CD14-positive monocyte (primary cell): ENCODE data around the gene DPRX. TPM values are rescaled to one million over a fixed set of nuclear protein-coding genes. Genes with fewer than 3 reads are reported as not detected.

Source experiments
- DNase-seq, 3 donors: peaks; one replicate each; pipeline ENCODE4 v3.0.0-alpha.2; 2011 to 2022
- H2AFZ ChIP-seq: 2 replicates; pipeline ENCODE4 v1.6.0; 2012; ENCODE audit warnings: mild to moderate bottlenecking, low read depth, low read length, inconsistent platforms; ENCODE audit not compliant: insufficient read depth, poor library complexity, severe bottlenecking
- H3K27ac ChIP-seq, 2 donors: 1 replicate in 1 of 2; 2 replicates in 1 of 2; pipeline ENCODE4 v1.5.1; 2012 to 2013; ENCODE audit warnings: low read length in 2 of 2, control low read depth in 1 of 2, inconsistent platforms in 1 of 2, low read depth in 1 of 2, mild to moderate bottlenecking in 1 of 2
- H3K27me3 ChIP-seq, 2 donors: one replicate each; pipeline versions ENCODE4 v1.6.0 to v1.6.1; 2011 to 2013; ENCODE audit warnings: low read length in 2 of 2; ENCODE audit not compliant: control insufficient read depth in 2 of 2, insufficient read depth in 2 of 2
- H3K36me3 ChIP-seq, 2 donors: replicated peaks in 1 of 2; 1 replicate in 1 of 2; 2 replicates in 1 of 2; pipeline versions ENCODE4 v1.5.1 to v1.6.1; 2012 to 2013; ENCODE audit warnings: low read length in 2 of 2, control low read depth in 1 of 2, inconsistent platforms in 1 of 2, mild to moderate bottlenecking in 1 of 2; ENCODE audit not compliant: insufficient read depth in 2 of 2, control insufficient read depth in 1 of 2
- H3K4me1 ChIP-seq, 2 donors: 1 replicate in 1 of 2; 2 replicates in 1 of 2; pipeline versions ENCODE4 v1.5.1 to v1.6.1; 2012 to 2013; ENCODE audit warnings: low read length in 2 of 2, control low read depth in 1 of 2, inconsistent platforms in 1 of 2, mild to moderate bottlenecking in 1 of 2, moderate library complexity in 1 of 2; ENCODE audit not compliant: insufficient read depth in 2 of 2, control insufficient read depth in 1 of 2
- H3K4me2 ChIP-seq: replicated peaks from 2 replicates; pipeline ENCODE3; 2012; ENCODE audit warnings: low read length, moderate library complexity, mild to moderate bottlenecking; ENCODE audit not compliant: poor library complexity, severe bottlenecking; ENCODE audit errors: extremely low read depth
- H3K4me3 ChIP-seq, 3 experiments: fragments of 200-600 bp in 1 of 3; sonication (generic) in 1 of 3; replicated peaks in 1 of 3; 1 replicate in 2 of 3; 2 replicates in 1 of 3; pipeline ENCODE4 v1.5.1; 2011 to 2013; ENCODE audit warnings: low read length in 3 of 3, mild to moderate bottlenecking in 3 of 3, control low read depth in 2 of 3, low read depth in 2 of 3, inconsistent platforms in 1 of 3, moderate library complexity in 1 of 3
- H3K79me2 ChIP-seq: 2 replicates; pipeline ENCODE4 v1.6.0; 2012; ENCODE audit warnings: mild to moderate bottlenecking, control low read depth, inconsistent platforms, low read length, moderate library complexity; ENCODE audit not compliant: insufficient read depth
- H3K9ac ChIP-seq: 2 replicates; pipeline ENCODE4 v1.6.0; 2017; ENCODE audit warnings: low read length, mild to moderate bottlenecking; ENCODE audit not compliant: insufficient read depth, poor library complexity, severe bottlenecking
- H3K9me3 ChIP-seq, 2 donors: replicated peaks in 1 of 2; 1 replicate in 1 of 2; 2 replicates in 1 of 2; pipeline versions ENCODE4 v1.5.1 to v1.6.1; 2012 to 2013; ENCODE audit warnings: low read length in 2 of 2, control low read depth in 1 of 2; ENCODE audit not compliant: control insufficient read depth in 1 of 2, insufficient read depth in 1 of 2
- H4K20me1 ChIP-seq: 2 replicates; pipeline ENCODE4 v1.6.0; 2012; ENCODE audit warnings: mild to moderate bottlenecking, low read length, control low read depth, moderate library complexity; ENCODE audit not compliant: insufficient read depth
- H3K27ac Mint-ChIP-seq, 7 donors: one replicate each; pipeline ENCODE4 v1.8.0; 2020; ENCODE audit warnings: mild to moderate bottlenecking in 7 of 7, mixed read lengths in 7 of 7, moderate library complexity in 6 of 7, inconsistent platforms in 2 of 7
- H3K27me3 Mint-ChIP-seq, 3 donors: one replicate each; pipeline ENCODE4 v1.8.0; 2021 to 2022; ENCODE audit warnings: low read depth in 3 of 3, mild to moderate bottlenecking in 3 of 3, mixed read lengths in 3 of 3, moderate library complexity in 3 of 3, inconsistent platforms in 1 of 3
- H3K36me3 Mint-ChIP-seq, 2 donors: one replicate each; pipeline ENCODE4 v1.8.0; 2020; ENCODE audit warnings: mixed read lengths in 2 of 2, inconsistent platforms in 1 of 2, mild to moderate bottlenecking in 1 of 2
- H3K4me1 Mint-ChIP-seq: one replicate; pipeline ENCODE4 v1.8.0; 2020; ENCODE audit warnings: mild to moderate bottlenecking, mixed read lengths
- H3K4me3 Mint-ChIP-seq, 2 donors: one replicate each; pipeline ENCODE4 v1.8.0; 2020; ENCODE audit warnings: mild to moderate bottlenecking in 2 of 2, mixed read lengths in 2 of 2, moderate library complexity in 1 of 2
- H3K9me3 Mint-ChIP-seq, 7 donors: one replicate each; pipeline ENCODE4 v1.8.0; 2020 to 2022; ENCODE audit warnings: mixed read lengths in 7 of 7, mild to moderate bottlenecking in 6 of 7, moderate library complexity in 6 of 7, inconsistent platforms in 2 of 7
- WGBS: methylation state at CpG from one replicate; pipeline ENCODE4 v1.1.5; 2013; ENCODE audit warnings: missing lambda C conversion rate; ENCODE audit not compliant: insufficient coverage; 5-methylcytosine and 5-hydroxymethylcytosine counted together
- intact Hi-C, 2 donors: fragments of 100-400 bp; cut with micrococcal nuclease; formaldehyde crosslinking; loops; one replicate each; pipeline versions ENCODE4 v1.15.0 to v1.15.1; 2023
- polyA plus RNA-seq, 3 donors: library from polyadenylated mRNA; depleted of rRNA in 1 of 3; unstranded in 2 of 3; stranded (reverse) in 1 of 3; fragments of 300-500 nt in 2 of 3; fragments of >200 nt in 1 of 3; fragmentation: Illumina TruSeq in 2 of 3; gene quantifications; 1 replicate in 2 of 3; 2 replicates in 1 of 3; pipeline ENCODE4 v1.2.3, GENCODE V29; 2012 to 2021
- small RNA-seq: library from RNA; depleted of rRNA; stranded (forward); fragments of <200 nt; gene quantifications from one replicate; pipeline ENCODE3, GENCODE V24; 2012; ENCODE audit warnings: low read depth; ENCODE audit not compliant: insufficient read length
- TF ChIP-seq, protein P1 (sequence below): fragments of 200-600 bp; IDR thresholded peaks from one replicate; pipeline ENCODE4 v1.8.0; 2022; ENCODE audit warnings: antibody characterized with exemption, mild to moderate bottlenecking

Gene DPRX
- polyA plus RNA-seq, 3 donors = not detected

DNA sequence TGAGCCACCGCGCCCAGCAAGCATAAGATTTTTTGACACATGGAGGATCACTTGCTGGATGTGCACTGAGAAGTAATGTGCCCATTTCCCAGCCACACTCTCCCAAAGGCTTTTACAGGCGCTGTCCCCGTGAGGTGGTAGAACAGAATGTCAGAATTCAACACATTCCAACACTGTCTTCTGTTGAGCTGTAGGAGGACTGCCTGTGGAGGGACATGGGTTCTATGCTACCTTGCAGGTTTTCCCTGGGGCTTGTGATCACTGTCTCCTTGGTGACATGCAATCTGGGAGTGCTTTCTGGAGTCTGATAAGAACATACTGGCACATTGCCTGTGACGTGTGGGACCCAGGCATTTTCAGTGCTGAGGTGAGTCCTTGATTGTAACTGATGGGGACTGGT, 38.5 kb downstream of the DPRX start:
- no peak for DNase-seq
- no peaks in the 10 kb centered on the region for H3K9me3 ChIP-seq
- no peaks in the 10 kb centered on the region for H3K4me1 ChIP-seq
- TF ChIP-seq, protein P1, sequence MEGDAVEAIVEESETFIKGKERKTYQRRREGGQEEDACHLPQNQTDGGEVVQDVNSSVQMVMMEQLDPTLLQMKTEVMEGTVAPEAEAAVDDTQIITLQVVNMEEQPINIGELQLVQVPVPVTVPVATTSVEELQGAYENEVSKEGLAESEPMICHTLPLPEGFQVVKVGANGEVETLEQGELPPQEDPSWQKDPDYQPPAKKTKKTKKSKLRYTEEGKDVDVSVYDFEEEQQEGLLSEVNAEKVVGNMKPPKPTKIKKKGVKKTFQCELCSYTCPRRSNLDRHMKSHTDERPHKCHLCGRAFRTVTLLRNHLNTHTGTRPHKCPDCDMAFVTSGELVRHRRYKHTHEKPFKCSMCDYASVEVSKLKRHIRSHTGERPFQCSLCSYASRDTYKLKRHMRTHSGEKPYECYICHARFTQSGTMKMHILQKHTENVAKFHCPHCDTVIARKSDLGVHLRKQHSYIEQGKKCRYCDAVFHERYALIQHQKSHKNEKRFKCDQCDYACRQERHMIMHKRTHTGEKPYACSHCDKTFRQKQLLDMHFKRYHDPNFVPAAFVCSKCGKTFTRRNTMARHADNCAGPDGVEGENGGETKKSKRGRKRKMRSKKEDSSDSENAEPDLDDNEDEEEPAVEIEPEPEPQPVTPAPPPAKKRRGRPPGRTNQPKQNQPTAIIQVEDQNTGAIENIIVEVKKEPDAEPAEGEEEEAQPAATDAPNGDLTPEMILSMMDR = no peak
- no peaks in the 10 kb centered on the region for H3K79me2 ChIP-seq
- no peak overlapping the region for H3K4me2 ChIP-seq
- no peaks in the 10 kb centered on the region for H4K20me1 ChIP-seq
- Mint-ChIP-seq H3K27ac (no peak overlapping the region), H3K27me3 (peaks cover 2 to 5% (median 2%) of the 10 kb centered on the region in 3 donors), H3K4me3 (no peak overlapping the region), H3K4me1 (no peaks in the 10 kb centered on the region), H3K9me3 (peaks cover 0 to 6% (median 0%) of the 10 kb centered on the region in 7 donors), H3K36me3 (no peaks in the 10 kb centered on the region)
- H2AFZ ChIP-seq = no peak overlapping the region
- H3K9ac ChIP-seq = no peak overlapping the region
- no peak overlapping the region for H3K4me3 ChIP-seq
- no peaks in the 10 kb centered on the region for H3K36me3 ChIP-seq
- WGBS = 93% methylated on average over 2 of the region's 5 CpGs
- H3K27me3 ChIP-seq = no peaks in the 10 kb centered on the region
- intact Hi-C loops = no loop called here
- no peak overlapping the region for H3K27ac ChIP-seq

DNA sequence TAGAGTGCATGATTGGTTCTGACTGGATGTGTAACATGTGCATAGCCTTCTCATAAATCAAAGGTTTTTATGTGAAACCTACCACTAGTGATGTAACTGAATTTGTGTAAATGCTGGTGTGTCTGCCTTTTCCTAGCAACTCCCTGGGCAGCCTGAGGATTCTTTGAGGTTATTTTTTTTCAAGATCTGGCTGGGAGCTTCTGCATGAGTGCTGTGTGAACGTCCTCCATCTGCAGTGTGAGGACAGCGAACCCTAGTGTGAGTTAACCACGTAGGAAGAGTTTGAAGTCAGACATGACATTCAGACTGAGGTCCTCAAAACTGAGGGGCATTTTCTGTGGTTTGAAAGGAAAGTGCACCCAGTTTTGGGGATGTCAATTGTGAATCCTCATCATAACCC, 39.9 kb downstream of the DPRX start:
- Histone ChIP-seq H3K9me3 (no peaks in the 10 kb centered on the region), H3K4me1 (no peaks in the 10 kb centered on the region), H3K27ac (no peak overlapping the region), H3K4me3 (no peak overlapping the region), H3K79me2 (no peaks in the 10 kb centered on the region), H2AFZ (no peak overlapping the region), H3K36me3 (no peaks in the 10 kb centered on the region), H3K4me2 (no peak overlapping the region), H3K27me3 (no peaks in the 10 kb centered on the region), H4K20me1 (no peaks in the 10 kb centered on the region), H3K9ac (no peak overlapping the region)
- Mint-ChIP-seq H3K27me3 (peaks cover 2 to 6% (median 2%) of the 10 kb centered on the region in 3 donors), H3K36me3 (no peaks in the 10 kb centered on the region), H3K4me3 (no peak overlapping the region), H3K27ac (no peak overlapping the region), H3K4me1 (no peaks in the 10 kb centered on the region), H3K9me3 (peaks cover 0 to 8% (median 0%) of the 10 kb centered on the region in 7 donors)
- TF ChIP-seq, protein P1 = no peak
- no peak for DNase-seq
- intact Hi-C loops = no loop called here
- 33% methylated on average over 2 of the region's 3 CpGs for WGBS

Small RNAs within 50 kb of the gene (small RNA-seq; reads per million reads assigned to genes)
- gene MIR1323 (not detected), gene MIR498 (not detected), gene MIR512-1 (not detected), gene MIR512-2 (not detected), gene MIR515-1 (not detected), gene MIR515-2 (not detected), gene MIR519C (not detected), gene MIR519E (not detected), gene MIR520E (not detected), gene RNU6-698P (not detected)

Other genes starting within 250 kb of the DPRX start
- 1 to 10 TPM; 1.5 to 5.0 (median 3.4) TPM for gene ZNF765, start 236.8 kb upstream of the DPRX start, polyA plus RNA-seq
- 1 to 10 TPM; 3.4 to 6.1 (median 5.6) TPM for gene ZNF761, start 200.0 kb upstream of the DPRX start, polyA plus RNA-seq
- gene ZNF813, start 164.3 kb upstream of the DPRX start, polyA plus RNA-seq = 1 to 10 TPM in 1 of 3 donors, under 1 TPM in 2; 0.32 to 1.9 (median 0.61) TPM
- gene ZNF331, start 93.9 kb upstream of the DPRX start, polyA plus RNA-seq = 10 to 100 TPM in 1 of 3 donors, 1 to 10 TPM in 2; 6.6 to 42.4 (median 9.5) TPM
- 10 to 100 TPM; 40.5 to 64.9 (median 47.0) TPM for gene NLRP12, start 192.3 kb downstream of the DPRX start, polyA plus RNA-seq
- 100 to 1,000 TPM; 162 to 310 (median 254) TPM for gene MYADM, start 235.9 kb downstream of the DPRX start, polyA plus RNA-seq